A549 (cell line): ENCODE measurements around the gene GSE1. TPM values are rescaled to one million over a fixed set of nuclear protein-coding genes. Genes with fewer than 3 reads are reported as not detected.

Source experiments
- ATAC-seq, 2 experiments: fragments of 200-7000 bp in 1 of 2; fragments of >200 bp in 1 of 2; cut with Nextera tagmentation in 1 of 2; cut with Tn5 transposase in 1 of 2; 3 replicates each; pipeline versions ENCODE4 v1.8.0 to v1.9.1; 2018 to 2020; ENCODE audit warnings: mild to moderate bottlenecking in 1 of 2, moderate library complexity in 1 of 2
- CTCF ChIA-PET: fragments of 300-600 bp; sonication (Branson Sonifier 250); formaldehyde crosslinking; extraction: SDS; loops from one replicate; lab custom pipeline; 2021; ENCODE audit warnings: antibody characterized with exemption, inconsistent platforms; lab: Yijun Ruan, JAX
- POLR2A ChIA-PET: fragments of 350-600 bp; formaldehyde crosslinking; extraction: SDS; loops from one replicate; lab custom pipeline; 2021; ENCODE audit warnings: antibody characterized with exemption, inconsistent platforms; lab: Yijun Ruan, JAX
- DNase-seq, 2 experiments: peaks; one replicate each; pipeline versions ENCODE4 v3.0.0 to v3.0.0-alpha.2; 2011 to 2016; ENCODE audit warnings: low read depth in 1 of 2, low spot score in 1 of 2
- FAIRE-seq: peaks from 2 replicates; lab custom pipeline; 2011; peaks lifted over from hg19 to GRCh38; lab: Jason Lieb, UNC
- H3K27ac ChIP-seq, 2 experiments: fragments of >200 bp; sonication (Bioruptor Twin); formaldehyde crosslinking; 3 replicates each; pipeline ENCODE4 v1.5.1; 2016 to 2017
- H3K4me1 ChIP-seq: fragments of >200 bp; sonication (Bioruptor Twin); formaldehyde crosslinking; 3 replicates; pipeline ENCODE4 v1.6.1; 2016
- H3K4me2 ChIP-seq: fragments of >200 bp; sonication (Bioruptor Twin); formaldehyde crosslinking; 3 replicates; pipeline ENCODE4 v1.6.1; 2016
- H3K4me3 ChIP-seq: fragments of >200 bp; sonication (Bioruptor Twin); formaldehyde crosslinking; 3 replicates; pipeline ENCODE4 v1.5.1; 2016
- H3K9me3 ChIP-seq: fragments of >200 bp; sonication (Bioruptor Twin); formaldehyde crosslinking; 3 replicates; pipeline ENCODE4 v1.6.1; 2016
- CBX8 ChIP-seq: fragments of 200-600 bp; sonication (generic); IDR thresholded peaks from 2 replicates; pipeline ENCODE4 v1.6.1; 2016
- CHD2 ChIP-seq: fragments of 150-350 bp; IDR thresholded peaks from 2 replicates; pipeline ENCODE4 v1.6.1; 2014; ENCODE audit warnings: low read length; ENCODE audit not compliant: partially characterized antibody
- EHF ChIP-seq: fragments of 250-450 bp; sonication (Bioruptor Pico); IDR thresholded peaks from 2 replicates; pipeline ENCODE4 v1.5.0; 2020; ENCODE audit warnings: mild to moderate bottlenecking
- EHMT2 ChIP-seq: fragments of 200-600 bp; sonication (generic); IDR thresholded peaks from 2 replicates; pipeline ENCODE4 v1.6.1; 2016; ENCODE audit warnings: antibody characterized with exemption, low read depth, mild to moderate bottlenecking, moderate library complexity
- FOSL2 ChIP-seq, 2 experiments: fragments of 450-650 bp in 1 of 2; fragments of >200 bp in 1 of 2; sonication (Bioruptor Twin) in 1 of 2; formaldehyde crosslinking; IDR thresholded peaks; 2 replicates each; pipeline versions ENCODE4 v1.5.0 to v1.6.1; 2016 to 2020; ENCODE audit warnings: mild to moderate bottlenecking in 1 of 2, moderate library complexity in 1 of 2
- GATA3 ChIP-seq: IDR thresholded peaks from 2 replicates; pipeline ENCODE4 v1.6.1; 2012; ENCODE audit warnings: borderline replicate concordance
- HDAC2 ChIP-seq: fragments of 200-600 bp; sonication (generic); IDR thresholded peaks from 2 replicates; pipeline ENCODE4 v1.6.1; 2016
- HOXA7 ChIP-seq: fragments of 250-450 bp; sonication (Bioruptor Pico); IDR thresholded peaks from 2 replicates; pipeline ENCODE4 v1.5.0; 2020; ENCODE audit warnings: mild to moderate bottlenecking, moderate library complexity
- HOXB13 ChIP-seq: fragments of 250-450 bp; sonication (Bioruptor Pico); IDR thresholded peaks from 2 replicates; pipeline ENCODE4 v1.5.0; 2020; ENCODE audit warnings: low read depth, mild to moderate bottlenecking, moderate library complexity
- JUN ChIP-seq, 2 experiments: fragments of >200 bp; sonication (Bioruptor Twin); formaldehyde crosslinking; IDR thresholded peaks; 2 replicates in 1 of 2; 3 replicates in 1 of 2; pipeline ENCODE4 v1.6.1; 2016 to 2017
- KDM1A ChIP-seq: fragments of 200-600 bp; sonication (generic); IDR thresholded peaks from 2 replicates; pipeline ENCODE4 v1.6.1; 2016; ENCODE audit warnings: low read depth, mild to moderate bottlenecking
- NR3C1 ChIP-seq: fragments of >200 bp; sonication (Bioruptor Twin); formaldehyde crosslinking; IDR thresholded peaks from 3 replicates; pipeline ENCODE4 v1.6.1; 2017
- PHF8 ChIP-seq: fragments of 200-600 bp; sonication (generic); IDR thresholded peaks from 2 replicates; pipeline ENCODE4 v1.6.1; 2016; ENCODE audit warnings: low read depth, mild to moderate bottlenecking, antibody characterized with exemption, moderate library complexity, borderline replicate concordance
- POLR2A ChIP-seq: IDR thresholded peaks from 2 replicates; pipeline ENCODE4 v1.6.1; 2012; ENCODE audit warnings: mild to moderate bottlenecking, low read length
- POLR2AphosphoS2 ChIP-seq: conservative IDR thresholded peaks from 2 replicates; pipeline ENCODE4 v1.6.1; 2012; ENCODE audit warnings: low read length, improper control_type of control experiment, inconsistent platforms
- RAD21 ChIP-seq, 2 experiments: fragments of >200 bp in 1 of 2; sonication (Bioruptor Twin) in 1 of 2; formaldehyde crosslinking in 1 of 2; IDR thresholded peaks in 1 of 2; conservative IDR thresholded peaks in 1 of 2; 2 replicates in 1 of 2; 3 replicates in 1 of 2; pipeline ENCODE4 v1.6.1; 2012 to 2018; ENCODE audit warnings: inconsistent platforms in 1 of 2
- RCOR1 ChIP-seq: fragments of 150-350 bp; IDR thresholded peaks from 2 replicates; pipeline ENCODE4 v1.6.1; 2014; ENCODE audit warnings: antibody characterized with exemption, low read length, low read depth
- RFX5 ChIP-seq: fragments of 450-650 bp; IDR thresholded peaks from 2 replicates; pipeline ENCODE4 v1.7.1; 2014; ENCODE audit warnings: antibody characterized with exemption, mild to moderate bottlenecking, moderate library complexity
- SMC3 ChIP-seq: fragments of >200 bp; sonication (Bioruptor Twin); formaldehyde crosslinking; IDR thresholded peaks from 3 replicates; pipeline ENCODE4 v1.6.1; 2018; ENCODE audit warnings: inconsistent platforms
- ZSCAN20 ChIP-seq: fragments of 250-450 bp; sonication (Bioruptor Pico); IDR thresholded peaks from 2 replicates; pipeline ENCODE4 v1.8.0; 2022; ENCODE audit warnings: mild to moderate bottlenecking, moderate library complexity
- WGBS: methylation state at CpG from one replicate; pipeline ENCODE4 v1.1.6; 2017; ENCODE audit errors: missing lambda C conversion rate; 5-methylcytosine and 5-hydroxymethylcytosine counted together
- polyA plus RNA-seq, 4 experiments: library from polyadenylated mRNA; depleted of rRNA in 3 of 4; stranded (reverse); fragments of >200 nt; fragmentation: RNase III in 1 of 4; extraction: RNeasy Plus Mini Kit Qiagen cat#74134 plus additional on column Dnase treatment in 1 of 4; gene quantifications; 2 replicates in 3 of 4; 3 replicates in 1 of 4; pipeline ENCODE4 v1.2.3, GENCODE V29; 2011 to 2017
- TF ChIP-seq, protein P1 (sequence below): IDR thresholded peaks from 2 replicates; pipeline ENCODE4 v1.6.1; 2012
- TF ChIP-seq, protein P2 (sequence below): fragments of 250-450 bp; sonication (Bioruptor Pico); IDR thresholded peaks from 2 replicates; pipeline ENCODE4 v1.5.0; 2020; ENCODE audit warnings: low read depth, mild to moderate bottlenecking, moderate library complexity
- TF ChIP-seq, protein P3 (sequence below): fragments of 200-600 bp; sonication (generic); IDR thresholded peaks from 2 replicates; pipeline ENCODE4 v1.6.1; 2016; ENCODE audit warnings: antibody characterized with exemption, mild to moderate bottlenecking, moderate library complexity
- TF ChIP-seq, protein P4 (sequence below): fragments of >200 bp; sonication (Bioruptor Twin); formaldehyde crosslinking; IDR thresholded peaks from 3 replicates; pipeline ENCODE4 v1.5.1; 2016
- TF ChIP-seq, protein P5 (sequence below): fragments of 150-350 bp; IDR thresholded peaks from 2 replicates; pipeline ENCODE4 v1.6.1; 2014; ENCODE audit warnings: low read depth, mild to moderate bottlenecking, low read length

The GSE1 gene
- polyA plus RNA-seq, 2 of the 4 experiments (the other 2 are of a cell fraction) = 20.7 to 24.3 TPM

DNA sequence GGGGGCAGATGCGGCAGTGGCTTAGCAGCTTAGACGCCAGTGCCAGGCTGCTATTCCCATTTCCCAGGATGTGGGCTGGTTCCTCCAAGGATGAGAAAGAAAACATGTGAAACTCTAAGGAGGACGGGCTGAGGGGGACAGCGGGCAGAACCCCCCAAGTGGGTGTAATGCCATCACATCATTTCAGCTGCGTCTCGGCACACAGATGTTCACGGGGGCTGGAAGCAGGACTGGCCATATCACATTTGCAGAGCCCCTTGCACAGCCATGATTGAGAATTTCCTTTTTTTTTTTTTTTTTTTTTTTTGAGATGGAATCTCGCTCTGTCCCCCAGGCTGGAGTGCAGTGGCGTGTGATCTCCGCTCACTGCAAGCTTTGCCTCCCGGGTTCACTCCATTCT lies 90.9 kb downstream of the GSE1 start:
- ATAC-seq (no peak), DNase-seq (no peak), FAIRE-seq (no peak)
- TF ChIP-seq HOXA7 (no peak), FOSL2 (IDR thresholded peaks at IDR 0.05) (no peak), FOSL2 (CRISPR knock-in tag; IDR thresholded peaks at IDR 0.05) (no peak), EHMT2 (no peak), SMC3 (no peak), KDM1A (no peak), POLR2A (no peak), HDAC2 (no peak), HOXB13 (CRISPR knock-in tag) (no peak), GATA3 (no peak), NR3C1 (no peak), JUN (IDR thresholded peaks at IDR 0.05) (no peak), EHF (CRISPR knock-in tag) (no peak), ZSCAN20 (CRISPR knock-in tag) (no peak)
- TF ChIP-seq, protein P1, sequence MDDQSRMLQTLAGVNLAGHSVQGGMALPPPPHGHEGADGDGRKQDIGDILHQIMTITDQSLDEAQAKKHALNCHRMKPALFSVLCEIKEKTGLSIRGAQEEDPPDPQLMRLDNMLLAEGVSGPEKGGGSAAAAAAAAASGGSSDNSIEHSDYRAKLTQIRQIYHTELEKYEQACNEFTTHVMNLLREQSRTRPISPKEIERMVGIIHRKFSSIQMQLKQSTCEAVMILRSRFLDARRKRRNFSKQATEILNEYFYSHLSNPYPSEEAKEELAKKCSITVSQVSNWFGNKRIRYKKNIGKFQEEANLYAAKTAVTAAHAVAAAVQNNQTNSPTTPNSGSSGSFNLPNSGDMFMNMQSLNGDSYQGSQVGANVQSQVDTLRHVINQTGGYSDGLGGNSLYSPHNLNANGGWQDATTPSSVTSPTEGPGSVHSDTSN = no peak
- TF ChIP-seq, protein P2, sequence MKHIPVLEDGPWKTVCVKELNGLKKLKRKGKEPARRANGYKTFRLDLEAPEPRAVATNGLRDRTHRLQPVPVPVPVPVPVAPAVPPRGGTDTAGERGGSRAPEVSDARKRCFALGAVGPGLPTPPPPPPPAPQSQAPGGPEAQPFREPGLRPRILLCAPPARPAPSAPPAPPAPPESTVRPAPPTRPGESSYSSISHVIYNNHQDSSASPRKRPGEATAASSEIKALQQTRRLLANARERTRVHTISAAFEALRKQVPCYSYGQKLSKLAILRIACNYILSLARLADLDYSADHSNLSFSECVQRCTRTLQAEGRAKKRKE (CRISPR knock-in tag) = no peak
- TF ChIP-seq, protein P3, sequence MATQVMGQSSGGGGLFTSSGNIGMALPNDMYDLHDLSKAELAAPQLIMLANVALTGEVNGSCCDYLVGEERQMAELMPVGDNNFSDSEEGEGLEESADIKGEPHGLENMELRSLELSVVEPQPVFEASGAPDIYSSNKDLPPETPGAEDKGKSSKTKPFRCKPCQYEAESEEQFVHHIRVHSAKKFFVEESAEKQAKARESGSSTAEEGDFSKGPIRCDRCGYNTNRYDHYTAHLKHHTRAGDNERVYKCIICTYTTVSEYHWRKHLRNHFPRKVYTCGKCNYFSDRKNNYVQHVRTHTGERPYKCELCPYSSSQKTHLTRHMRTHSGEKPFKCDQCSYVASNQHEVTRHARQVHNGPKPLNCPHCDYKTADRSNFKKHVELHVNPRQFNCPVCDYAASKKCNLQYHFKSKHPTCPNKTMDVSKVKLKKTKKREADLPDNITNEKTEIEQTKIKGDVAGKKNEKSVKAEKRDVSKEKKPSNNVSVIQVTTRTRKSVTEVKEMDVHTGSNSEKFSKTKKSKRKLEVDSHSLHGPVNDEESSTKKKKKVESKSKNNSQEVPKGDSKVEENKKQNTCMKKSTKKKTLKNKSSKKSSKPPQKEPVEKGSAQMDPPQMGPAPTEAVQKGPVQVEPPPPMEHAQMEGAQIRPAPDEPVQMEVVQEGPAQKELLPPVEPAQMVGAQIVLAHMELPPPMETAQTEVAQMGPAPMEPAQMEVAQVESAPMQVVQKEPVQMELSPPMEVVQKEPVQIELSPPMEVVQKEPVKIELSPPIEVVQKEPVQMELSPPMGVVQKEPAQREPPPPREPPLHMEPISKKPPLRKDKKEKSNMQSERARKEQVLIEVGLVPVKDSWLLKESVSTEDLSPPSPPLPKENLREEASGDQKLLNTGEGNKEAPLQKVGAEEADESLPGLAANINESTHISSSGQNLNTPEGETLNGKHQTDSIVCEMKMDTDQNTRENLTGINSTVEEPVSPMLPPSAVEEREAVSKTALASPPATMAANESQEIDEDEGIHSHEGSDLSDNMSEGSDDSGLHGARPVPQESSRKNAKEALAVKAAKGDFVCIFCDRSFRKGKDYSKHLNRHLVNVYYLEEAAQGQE = no peak
- TF ChIP-seq, protein P4, sequence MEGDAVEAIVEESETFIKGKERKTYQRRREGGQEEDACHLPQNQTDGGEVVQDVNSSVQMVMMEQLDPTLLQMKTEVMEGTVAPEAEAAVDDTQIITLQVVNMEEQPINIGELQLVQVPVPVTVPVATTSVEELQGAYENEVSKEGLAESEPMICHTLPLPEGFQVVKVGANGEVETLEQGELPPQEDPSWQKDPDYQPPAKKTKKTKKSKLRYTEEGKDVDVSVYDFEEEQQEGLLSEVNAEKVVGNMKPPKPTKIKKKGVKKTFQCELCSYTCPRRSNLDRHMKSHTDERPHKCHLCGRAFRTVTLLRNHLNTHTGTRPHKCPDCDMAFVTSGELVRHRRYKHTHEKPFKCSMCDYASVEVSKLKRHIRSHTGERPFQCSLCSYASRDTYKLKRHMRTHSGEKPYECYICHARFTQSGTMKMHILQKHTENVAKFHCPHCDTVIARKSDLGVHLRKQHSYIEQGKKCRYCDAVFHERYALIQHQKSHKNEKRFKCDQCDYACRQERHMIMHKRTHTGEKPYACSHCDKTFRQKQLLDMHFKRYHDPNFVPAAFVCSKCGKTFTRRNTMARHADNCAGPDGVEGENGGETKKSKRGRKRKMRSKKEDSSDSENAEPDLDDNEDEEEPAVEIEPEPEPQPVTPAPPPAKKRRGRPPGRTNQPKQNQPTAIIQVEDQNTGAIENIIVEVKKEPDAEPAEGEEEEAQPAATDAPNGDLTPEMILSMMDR = no peak
- Histone ChIP-seq H3K9me3 (no peaks in the 10 kb centered on the region), H3K4me3 (no peak overlapping the region), H3K4me2 (no peak overlapping the region), H3K4me1 (no peaks in the 10 kb centered on the region), H3K27ac (no peak overlapping the region)
- CTCF ChIA-PET = interaction anchor here (0.5 to 2.6 kb wide), 3 partner anchors 11 to 161 kb away, joined by 3 to 13 read pairs (median 4); no protein-coding TSS in a partner anchor
- WGBS = 84% methylated on average over 11 of the region's 11 CpGs
- POLR2A ChIA-PET = no interaction called here

DNA sequence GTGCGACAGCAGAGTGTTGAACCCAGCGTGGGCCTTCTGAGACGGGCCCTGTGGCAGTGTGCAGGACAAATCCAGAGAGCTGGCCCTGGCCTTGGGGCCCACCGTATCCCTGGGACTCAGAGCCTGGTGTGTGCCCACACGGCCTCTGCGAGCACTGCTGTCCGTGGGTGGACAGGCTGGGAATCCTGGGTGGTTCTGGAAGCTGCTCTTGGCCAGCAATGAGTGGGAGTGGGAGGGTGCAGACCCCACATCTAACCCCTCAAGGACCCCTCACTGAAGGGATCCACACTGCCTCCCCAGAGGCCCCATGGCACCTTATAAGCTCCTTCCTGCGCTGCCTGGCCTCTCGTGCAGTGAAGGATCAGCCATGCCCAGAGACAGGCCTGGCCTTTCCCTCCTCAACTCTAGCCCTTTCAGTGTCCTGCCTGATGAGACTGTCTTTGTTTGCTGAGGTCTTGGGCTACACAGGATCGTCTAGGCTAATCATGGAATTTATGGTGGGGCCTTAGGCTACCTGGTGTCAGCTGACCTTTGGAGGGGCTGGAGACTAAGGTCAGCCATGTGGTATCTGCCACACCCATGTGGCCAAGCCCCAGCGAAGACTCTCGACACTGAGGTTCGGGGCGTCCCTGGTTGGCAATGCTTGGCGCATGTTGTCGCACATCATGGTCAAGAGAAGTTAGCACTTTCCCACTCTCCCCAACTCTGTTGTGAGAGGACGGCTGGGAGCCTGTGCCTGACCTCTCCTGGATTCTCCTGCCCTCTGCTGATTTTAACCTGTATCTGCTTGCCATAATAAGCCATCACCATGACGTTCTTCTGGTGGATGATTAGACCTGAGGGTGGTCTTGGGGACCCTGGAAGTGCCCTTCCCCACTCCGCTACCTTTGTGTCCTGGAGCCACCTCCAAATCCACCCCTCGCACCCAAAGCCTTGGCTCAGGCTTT lies 92.1 kb downstream of the GSE1 start:
- Histone ChIP-seq H3K9me3 (no peaks in the 10 kb centered on the region), H3K4me2 (no peak overlapping the region), H3K4me3 (no peak overlapping the region), H3K4me1 (no peaks in the 10 kb centered on the region), H3K27ac (no peak overlapping the region)
- ChIA-PET CTCF (interaction anchor here (2.4 to 2.6 kb wide), 2 partner anchors 13 to 30 kb away, joined by 10 to 13 read pairs; no protein-coding TSS in a partner anchor), POLR2A (no interaction called here)
- WGBS = 87% methylated on average over 16 of the region's 20 CpGs
- ATAC-seq (peak in 1 of 2 experiments; percentile 23; a peak in 2 of 6 replicates), FAIRE-seq (no peak), DNase-seq (no peak)
- TF ChIP-seq, protein P4 = no peak
- TF ChIP-seq EHMT2 (no peak), PHF8 (no peak), POLR2AphosphoS2 (no peak), RAD21 (conservative IDR thresholded peaks at IDR 0.05 in 1 of 2, IDR thresholded peaks at IDR 0.05 in 1 of 2) (no peak), CBX8 (no peak), GATA3 (no peak), RFX5 (no peak), CHD2 (no peak), RCOR1 (no peak), NR3C1 (no peak)
- TF ChIP-seq, protein P5, sequence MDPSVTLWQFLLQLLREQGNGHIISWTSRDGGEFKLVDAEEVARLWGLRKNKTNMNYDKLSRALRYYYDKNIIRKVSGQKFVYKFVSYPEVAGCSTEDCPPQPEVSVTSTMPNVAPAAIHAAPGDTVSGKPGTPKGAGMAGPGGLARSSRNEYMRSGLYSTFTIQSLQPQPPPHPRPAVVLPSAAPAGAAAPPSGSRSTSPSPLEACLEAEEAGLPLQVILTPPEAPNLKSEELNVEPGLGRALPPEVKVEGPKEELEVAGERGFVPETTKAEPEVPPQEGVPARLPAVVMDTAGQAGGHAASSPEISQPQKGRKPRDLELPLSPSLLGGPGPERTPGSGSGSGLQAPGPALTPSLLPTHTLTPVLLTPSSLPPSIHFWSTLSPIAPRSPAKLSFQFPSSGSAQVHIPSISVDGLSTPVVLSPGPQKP = no peak
